ENCODE results near the gene NUDT14.

The NUDT14 gene

DNA sequence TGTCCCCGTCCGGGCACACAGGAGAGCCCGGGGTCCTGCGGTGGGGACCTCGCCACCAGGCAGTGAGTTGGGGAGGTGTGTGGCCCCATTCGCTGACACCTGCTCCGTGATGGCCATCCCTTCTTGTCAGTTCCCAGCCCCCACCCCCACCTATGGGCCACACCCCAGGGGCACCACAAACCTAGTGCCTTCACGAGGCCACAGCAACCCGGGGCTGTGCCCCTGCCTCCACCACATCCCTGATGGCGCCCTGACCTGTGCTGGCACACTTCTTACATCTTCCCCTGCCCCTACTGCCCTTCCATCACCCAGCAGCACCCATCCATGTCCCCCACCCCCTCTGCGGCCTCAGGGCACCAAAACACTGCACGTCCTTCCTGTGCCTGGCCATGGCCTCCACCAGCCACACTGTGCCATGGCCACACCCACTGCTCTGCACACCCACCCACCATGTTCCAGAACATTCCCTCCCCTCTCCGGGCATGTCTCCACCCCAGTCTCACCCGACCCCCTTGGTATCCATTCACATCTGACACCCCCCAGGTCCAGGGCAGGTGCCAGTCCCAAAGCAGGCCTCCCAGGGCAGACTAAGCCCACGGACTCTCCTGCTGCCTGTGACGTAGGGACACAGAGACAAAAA, 37.0 kb downstream of the NUDT14 start:
- DNase-seq = no peak

DNA sequence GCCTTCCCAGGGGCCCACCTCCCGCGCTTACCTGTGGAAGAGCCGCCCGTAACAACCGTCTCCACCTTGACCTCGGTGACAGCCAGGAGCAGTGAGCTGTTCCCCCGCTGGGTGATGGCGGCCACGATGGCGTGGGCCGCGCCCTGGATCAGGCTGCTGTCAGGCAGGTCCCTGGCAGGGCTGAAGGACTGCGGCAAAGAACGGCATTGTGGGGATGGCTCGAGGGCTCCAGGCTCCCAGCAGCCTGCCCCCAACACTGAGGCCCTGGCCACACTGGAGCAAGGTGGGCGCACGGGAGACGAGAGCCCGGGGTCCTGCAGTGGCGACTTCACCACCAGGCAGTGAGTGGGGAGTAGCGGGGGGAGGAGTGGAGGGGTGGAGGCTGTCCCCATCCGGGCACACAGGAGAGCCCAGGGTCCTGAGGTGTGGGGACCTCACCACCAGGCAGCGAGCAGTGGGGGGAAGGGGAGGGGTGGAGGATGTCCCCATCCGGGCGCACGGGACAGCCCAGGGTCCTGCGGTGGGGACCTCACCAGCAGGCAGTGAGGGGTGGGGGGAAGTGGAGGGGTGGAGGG, 37.6 kb downstream of the NUDT14 start:
- no peak for DNase-seq

DNA sequence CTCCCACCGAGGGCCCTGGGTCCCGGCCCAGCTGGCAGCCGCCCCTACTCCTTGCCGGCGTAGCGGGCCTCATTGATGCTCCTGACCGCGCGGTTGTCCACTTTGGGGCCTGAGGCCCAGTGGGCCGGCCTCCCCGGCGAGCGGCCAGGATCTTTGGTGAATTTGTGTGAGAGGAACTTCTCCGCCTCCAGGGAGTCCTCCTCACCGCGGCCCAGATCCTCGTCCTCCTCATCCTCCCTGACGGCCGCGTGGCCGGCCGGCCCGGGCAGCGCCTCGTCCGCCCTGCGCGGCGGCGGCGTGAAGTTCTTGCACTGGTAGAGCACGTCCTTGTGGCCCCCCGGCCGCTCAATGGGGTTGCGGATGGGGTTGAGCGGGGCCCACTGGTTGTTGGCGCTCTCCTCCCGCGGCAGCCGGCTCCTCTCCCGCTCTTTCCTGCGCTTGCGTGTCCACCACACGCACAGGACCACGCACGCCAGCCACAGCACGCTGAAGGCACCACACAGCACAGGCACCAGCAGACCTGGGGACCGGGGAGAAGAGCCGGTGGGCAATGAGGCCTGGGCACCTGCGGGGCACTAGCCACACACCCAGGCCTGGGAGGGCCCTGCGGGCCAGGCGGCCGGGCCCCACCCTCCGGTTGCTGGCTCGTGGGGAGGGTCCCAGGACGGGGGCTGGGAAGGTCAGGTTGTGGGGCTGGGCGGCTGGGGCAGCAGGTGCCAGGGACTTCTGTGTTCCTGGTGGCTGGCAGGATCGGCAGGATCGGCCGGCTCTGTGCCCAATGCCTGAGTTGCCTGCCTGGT, 38.3 kb downstream of the NUDT14 start:
- no peak for DNase-seq

DNA sequence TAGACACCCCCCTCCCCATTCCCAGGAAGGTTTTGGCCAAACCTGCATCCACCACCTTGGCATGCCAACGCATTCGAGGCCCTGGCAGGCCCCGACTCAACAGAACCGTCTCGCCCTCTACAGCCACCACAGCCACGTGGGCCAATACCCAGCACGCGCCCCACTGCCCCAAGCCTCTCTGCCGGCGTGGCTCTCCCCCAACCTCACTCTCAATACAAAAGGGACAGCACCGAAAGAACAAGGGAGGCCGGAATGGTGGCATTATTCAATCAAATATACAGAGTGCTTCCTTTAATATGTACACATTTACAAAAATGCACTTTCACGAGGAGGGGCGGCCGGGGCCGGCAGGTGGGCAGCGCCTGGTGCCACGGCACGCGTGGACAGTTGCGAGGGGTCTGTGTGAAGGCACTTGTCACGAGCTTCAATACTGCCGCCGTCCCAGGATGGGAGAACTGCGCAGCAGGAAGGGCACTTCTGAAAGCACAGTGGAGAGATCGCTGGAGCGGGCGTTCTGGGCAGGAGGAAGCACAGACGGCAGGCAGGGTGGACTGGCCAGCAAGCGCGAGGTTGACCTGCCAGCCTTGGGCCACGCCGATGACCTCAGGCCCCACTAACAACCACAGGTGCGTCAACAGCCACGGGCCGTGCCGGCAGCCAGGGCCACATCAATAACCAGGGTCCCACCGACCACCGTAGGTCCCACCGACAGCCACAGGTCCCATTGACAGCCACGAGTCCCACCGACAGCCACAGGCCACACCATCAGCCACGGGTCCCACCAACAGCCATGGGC, 39.4 kb downstream of the NUDT14 start:
- no peak for DNase-seq

DNA sequence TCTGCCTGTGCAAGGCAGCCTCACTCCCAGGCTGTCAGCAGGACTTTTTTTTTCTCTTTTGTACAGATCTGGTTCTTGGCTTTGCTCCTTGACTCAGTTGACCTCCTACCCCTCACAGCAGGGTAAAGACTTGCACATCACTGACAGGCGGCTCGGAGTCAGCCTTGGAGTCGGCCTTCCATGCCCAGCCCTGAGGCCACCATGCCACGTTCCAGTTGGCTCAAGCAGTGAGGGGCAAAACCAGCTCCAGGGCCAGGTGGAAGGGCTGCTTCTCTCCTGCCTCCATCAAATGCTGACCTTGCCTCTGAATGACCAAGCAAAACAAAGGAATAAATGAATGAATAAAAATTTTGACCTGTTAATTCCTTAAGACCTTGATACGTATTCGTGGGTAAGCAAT, 40.1 kb downstream of the NUDT14 start:
- DNase-seq = no peak

DNA sequence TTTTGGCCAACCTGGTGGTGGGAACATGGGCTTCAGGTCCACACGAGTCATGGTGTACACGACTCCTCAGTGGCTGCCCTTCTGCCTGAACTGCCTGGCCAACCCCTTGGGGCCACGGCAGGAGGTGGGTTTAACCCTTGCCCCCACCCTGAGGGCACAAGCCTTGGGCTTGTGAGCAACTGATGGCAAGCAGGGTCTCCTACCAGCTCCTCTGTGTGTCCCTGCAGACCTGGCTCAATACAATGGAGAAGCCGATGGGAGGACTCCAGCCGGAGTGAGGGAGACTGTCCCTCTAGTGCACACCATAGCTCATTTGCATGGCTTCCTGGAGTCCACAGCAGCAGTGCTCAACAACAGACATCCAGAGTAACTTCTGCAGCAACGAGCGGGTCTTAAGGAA, 40.5 kb downstream of the NUDT14 start:
- no peak for DNase-seq

DNA sequence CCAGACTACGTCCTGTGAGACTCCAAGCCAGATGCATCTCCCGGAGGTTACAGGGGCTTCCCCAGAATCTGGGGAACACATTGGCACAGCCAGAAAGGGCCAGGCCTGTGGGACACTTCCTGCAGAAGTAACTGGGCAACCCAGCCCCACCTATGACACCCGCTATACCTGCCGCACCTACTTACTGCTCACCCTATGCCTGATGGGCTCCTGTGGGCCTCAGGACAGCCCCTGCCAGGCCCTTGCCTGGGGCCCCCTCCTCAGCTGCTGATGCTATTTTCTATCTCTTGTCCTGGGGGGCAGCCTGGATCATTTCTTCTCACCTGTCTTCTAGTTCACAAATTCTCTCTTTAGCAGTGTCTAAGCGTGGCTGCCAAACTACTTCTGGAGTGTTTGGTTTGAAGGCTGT, 41.3 kb downstream of the NUDT14 start:
- DNase-seq = no peak

DNA sequence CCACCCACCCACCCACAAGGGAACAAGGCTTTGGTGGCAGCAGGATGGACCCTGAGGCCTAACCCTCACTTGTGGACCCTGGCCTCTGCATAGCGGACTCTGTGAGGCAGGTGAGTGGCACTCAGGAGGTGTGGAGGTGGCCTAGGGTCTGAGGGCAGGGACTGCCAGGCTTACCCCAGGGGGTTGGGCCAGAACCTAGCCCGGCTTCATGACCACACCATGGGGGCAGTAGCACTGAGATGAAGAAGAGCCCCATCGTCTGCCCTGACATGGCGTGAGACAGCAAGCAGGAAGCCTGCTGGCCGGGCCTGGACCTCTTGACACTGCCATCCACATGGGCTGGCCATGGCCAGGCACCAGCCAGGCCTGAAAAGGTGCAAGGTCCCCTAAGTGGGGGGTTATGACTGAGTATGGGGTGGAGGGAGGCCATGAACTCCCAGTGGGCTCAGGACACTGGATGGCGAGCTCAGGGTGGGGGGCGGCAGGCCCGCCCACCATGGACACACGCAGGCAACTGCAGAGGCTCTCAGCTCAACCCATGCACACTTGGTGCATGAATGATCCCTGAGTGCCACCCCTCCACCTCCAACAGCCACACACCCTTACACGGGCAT, 41.8 kb downstream of the NUDT14 start:
- DNase-seq = no peak

DNA sequence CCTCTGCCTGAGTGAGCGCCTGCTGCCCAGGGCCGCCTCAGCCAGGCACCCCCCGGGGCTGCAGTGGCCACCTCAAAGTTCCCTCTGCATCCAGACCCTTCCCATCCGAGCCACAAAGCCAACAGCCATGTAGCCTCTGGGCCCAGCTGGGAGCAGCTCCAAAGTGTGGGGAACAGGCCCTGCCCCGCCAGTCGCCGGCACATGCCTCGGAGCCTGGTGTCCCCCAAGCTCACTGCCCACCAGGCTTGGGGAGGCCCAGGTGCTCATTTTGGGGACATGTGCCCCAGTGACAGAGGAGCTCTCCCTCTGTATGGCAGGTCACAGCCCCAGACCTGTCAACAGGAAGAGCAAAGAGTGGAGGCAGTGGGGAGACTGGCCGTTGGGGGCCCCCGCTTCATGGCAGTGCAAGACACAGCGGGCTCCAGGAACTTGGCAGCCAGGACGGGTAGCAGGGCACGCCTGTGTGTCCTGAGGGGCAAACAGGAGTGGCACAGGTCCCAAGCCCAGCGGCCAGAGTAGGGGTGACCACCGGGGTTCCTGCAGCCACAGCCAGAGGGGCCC, 42.5 kb downstream of the NUDT14 start:
- DNase-seq = no peak

DNA sequence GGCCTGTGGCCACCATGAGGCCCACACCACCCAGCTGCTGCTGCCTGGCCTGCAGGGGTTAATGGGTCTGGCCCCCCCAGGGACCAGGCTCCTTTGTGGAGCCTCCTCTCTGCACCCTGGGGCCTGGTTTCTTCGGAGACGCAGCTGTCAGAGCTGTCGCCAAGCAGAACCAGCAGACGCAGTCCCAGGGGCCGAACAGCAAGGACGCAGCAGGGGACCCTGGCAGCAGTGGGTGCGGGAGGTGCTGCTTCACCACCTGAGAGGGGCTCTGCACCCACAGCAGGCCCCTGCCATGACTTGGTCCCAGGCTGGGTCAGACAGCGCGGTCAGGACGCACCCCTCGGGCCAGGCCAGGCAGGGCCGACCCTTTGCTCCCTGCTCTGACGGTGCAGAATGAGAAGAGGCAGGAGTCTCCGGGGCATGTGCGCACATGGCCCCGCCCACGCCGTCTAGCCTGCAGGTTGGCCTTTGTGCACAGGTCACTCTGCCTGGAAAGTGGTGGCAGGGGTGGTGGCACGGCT, 43.0 kb downstream of the NUDT14 start:
- DNase-seq = no peak

DNA sequence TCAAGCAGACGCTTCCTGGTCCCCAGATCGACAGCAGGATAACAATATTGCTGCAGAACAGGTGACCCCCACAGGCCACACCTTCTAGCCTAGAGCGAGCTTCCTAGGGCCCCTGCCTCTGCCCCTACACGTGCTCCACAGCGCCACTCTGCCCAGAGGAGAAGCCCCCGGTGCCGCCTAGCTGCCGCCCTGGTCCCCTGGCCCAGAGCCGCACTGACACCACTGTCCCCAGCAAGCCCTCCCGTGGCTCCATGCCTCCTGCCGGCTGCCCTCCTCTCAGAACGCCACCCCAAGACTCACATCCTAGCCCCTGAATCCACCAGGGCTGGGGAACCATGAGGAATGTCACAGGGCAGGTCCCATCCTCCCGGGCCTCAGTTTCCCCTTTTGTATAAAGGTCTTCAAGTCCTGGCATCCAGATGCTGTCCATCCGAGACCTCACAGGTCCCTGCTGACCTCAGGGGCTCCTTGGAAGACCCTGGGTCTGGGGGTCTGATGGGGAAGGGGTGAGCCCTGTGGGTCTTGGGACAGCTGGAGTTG, 43.6 kb downstream of the NUDT14 start:
- DNase-seq = no peak

DNA sequence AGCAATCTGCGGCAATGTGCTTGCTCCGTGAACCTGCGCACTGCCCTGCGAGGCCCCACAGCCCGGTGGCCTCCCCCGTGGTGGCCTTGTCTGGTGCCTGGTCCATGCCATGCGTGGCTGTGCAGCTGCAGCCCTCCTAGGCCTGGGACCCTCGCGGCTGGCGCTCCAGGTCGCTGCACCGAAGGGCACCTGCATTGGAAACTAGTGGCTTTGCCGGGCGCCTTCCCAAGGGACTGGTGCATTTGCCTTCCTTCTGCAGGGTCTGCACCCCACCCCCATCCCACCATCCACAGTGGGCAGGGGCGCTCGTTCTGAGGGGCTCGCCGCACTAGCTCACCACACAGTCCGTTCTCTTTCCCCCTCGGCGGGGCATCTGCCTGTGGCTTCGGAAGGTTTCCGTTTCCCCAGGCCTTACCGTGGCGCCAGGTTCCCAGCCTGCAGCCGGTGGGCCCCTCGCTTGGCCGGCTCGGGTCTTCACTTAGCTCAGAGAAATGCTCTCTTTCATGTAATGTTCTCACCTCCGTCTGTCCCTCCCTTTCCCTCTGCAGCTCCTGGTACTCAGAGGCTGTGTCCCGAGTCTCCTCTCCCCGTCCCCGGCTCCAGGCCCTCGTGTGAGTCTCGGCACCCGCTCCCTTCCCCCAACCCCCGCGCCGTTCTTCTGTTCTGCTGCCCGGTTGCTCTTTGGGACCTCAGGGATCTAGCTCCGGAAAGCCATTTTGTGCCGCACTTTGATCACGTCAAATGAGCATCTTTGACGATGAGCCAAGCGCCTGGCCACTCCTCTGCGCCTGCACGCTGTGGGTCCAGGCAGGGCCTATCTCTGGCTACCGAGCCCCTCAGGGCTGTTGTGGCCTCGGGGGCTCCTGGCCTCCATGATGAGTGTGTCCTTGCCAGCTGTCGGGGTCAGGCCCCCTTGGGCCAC, 44.5 kb downstream of the NUDT14 start:
- no peak for DNase-seq

DNA sequence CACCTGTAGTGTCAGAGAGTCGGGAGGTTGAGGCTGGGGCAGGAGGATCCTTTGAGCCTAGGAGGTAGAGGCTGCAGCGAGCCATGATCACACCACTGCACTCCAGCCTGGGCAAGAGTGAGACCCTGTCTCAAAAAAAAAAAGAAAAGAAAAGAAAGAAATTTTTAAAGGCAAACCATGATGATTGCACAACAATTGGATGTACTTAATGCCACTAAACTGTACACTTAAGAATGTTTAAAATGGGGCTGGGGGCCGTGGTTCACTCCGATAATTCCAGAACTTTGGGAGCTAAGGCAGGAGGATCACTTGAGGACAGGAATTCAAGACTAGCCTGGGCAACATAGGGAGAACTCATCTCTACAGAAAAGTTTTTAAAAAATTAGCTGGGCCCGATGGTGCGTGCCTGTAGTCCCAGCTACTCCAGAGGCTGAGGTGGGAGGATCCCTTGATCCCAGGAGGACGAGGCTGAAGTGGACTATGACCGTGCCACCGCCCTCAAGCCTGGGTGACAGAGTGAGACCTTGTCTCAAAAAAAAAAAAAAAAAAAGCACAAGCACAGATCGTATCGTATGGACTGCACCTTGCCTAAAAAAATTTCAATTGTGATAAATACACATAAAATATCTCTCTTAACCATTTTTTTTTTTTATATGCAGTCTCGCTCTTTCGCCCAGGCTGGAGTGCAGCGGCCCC, 45.3 kb downstream of the NUDT14 start:
- no peak for DNase-seq

DNA sequence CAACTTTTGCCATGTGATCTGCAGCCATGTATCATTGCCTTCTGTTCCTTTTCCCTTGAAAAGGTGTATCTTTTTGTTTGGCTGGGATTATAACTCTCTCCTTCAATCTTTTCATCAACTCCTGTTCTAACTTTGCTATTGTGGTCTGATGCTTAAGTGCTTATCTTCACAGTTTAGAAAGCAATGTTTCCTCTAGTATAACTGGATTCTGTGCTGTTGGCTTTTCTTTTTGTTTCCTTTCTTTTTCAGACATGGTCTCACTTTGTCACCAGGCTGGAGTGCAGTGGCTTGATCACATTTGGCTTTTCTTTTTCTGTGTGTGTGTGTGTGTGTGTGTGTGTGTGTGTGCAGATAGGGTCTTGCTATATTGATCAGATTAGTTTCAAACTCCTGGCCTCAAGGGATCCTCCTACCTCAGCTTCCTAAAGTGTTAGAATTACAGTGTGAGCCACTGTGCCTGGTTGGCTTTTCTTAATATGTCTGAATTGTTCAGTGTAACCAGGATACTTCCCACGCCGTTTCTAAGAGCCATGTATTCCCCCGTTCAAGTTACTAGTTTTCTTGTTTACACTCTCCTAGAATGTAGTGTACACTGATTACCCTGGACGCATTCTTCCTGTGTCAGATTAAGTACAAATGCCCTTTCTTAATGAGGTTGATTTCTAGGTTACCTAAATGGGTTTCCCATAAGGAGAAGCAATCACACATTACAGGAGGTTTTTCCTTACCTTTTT, 48.0 kb downstream of the NUDT14 start:
- no peak for DNase-seq

DNA sequence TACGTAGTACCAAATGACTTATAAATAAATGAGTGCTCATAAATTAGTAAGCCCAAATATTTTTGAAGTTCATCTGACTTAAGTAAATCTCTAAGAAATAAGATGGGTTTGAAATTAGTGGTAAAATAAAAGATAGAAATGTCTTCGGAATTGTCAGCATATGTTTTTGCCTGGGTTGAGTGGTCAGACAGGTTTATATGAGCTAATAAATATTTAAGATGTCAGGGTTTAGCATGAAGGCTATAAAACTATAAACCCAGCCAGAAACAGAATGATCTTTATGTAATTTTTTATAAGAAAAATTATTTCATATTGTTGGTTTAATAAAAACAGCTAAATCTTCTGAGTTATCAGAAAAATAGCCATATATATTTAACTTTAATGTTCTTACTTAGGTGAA, 49.9 kb downstream of the NUDT14 start:
- DNase-seq = no peak

DNA sequence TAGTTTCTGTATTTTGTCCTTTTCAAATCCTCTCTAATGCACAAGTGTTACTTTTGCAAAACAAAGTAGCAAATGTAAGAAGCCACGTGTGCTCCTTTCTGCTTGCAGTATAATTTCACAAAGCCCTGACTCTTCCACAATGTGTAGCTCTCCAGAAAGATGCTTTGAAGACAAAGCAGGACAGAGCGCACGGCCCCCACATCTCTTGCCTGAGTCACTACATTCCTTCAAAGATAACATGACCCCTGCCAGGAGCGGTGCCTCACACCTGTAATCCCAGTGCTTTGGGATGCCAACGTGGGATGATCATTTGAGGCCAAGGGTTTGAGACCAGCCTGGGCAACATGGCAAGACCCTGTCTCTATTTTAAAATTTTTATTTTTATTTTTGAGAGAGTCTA, 53.1 kb downstream of the NUDT14 start:
- DNase-seq = no peak

DNA sequence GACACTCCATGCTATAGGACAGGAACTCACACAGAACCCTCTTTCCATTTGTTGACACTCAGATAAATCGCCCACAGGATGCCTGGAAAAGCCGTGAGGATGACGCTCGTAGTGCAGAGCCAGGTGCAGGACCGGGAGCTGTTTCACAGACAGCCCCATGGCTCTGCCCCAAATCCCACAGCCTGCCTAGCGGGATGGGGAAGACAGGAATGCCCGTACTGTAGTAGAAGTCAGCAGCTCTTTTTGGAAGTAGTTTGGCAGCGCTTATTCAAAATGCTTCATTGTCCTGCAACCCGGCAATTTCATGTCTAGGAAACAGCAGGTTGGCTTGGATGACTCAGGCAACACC, 54.2 kb downstream of the NUDT14 start:
- DNase-seq = no peak

DNA sequence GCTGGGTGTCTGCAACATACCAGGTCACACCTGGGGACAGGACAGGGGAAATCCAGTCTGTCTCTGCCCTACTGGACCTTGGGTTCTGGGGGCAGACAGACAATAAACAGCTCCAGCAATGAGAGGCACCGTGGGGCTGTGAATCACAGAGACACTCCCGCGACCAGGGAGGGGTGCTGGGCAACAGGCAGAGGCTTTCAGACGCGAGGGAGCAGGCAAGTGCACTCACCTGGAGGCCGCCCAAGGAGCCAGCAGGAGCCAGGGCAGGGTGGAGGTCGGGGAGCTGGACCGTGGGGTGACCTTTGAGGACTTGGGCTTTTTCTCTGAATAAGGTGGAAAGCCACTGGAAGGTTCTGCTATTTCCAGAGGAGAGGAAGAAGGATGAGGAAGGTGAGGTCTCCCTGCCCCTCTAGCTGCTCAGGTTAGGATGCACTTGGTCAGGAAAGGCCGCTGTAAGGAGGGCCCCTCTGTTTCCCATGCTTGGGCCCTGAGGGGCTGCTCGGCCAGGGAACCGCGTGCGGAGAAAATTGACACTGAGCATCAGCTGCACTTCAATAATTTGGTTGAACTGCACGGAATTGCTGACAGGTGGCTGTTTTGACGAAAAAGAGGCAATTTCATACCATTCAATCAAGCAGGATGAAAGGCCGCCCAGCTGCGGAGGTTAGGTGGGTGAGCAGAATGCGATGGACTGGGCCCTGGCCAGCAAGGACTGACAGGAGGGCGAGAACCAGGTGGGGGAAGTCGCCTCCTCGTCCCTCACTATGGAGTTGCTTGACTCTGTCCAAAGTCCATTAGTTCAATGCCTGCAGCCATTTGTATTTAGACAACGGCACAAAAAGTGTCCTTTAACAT, 54.8 kb downstream of the NUDT14 start:
- DNase-seq = no peak

DNA sequence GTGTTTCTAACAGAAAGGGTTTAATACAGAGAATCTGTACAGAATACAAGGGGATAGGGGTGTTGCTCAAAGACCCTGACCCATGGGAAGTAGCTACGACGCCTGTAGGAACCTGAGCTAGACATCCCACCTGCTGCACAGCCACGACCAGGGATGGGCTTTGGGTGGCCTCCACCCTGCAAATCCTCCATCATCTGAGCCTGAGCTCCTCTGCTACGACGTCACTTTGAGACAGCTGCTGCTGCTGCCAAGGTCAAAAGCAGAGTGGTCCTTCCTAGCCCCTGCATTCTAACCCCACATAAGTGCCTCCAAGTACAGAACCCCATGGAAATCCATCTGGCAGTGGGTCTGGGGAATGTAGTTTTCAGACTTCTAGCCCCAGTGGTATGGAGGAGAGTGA, 56.3 kb downstream of the NUDT14 start:
- no peak for DNase-seq
